Neural crest cell (in vitro differentiated cells): ENCODE measurements around the gene OSBP2. TPM values are rescaled to one million over a fixed set of nuclear protein-coding genes. Genes with fewer than 3 reads are reported as not detected.

ENCODE experiments used
- DNase-seq: peaks from one replicate; pipeline ENCODE4 v3.0.0; 2021; ENCODE audit warnings: low read depth, mixed read lengths, low spot score
- H3K27ac Mint-ChIP-seq: one replicate; pipeline ENCODE4 v1.8.0; 2021; ENCODE audit warnings: mild to moderate bottlenecking, mixed read lengths; ENCODE audit not compliant: unreplicated experiment
- H3K27me3 Mint-ChIP-seq: 2 replicates; pipeline ENCODE4 v1.8.0; 2021; ENCODE audit warnings: low read depth, mild to moderate bottlenecking, mixed read lengths
- H3K36me3 Mint-ChIP-seq: 2 replicates; pipeline ENCODE4 v1.8.0; 2021; ENCODE audit warnings: low read depth, mild to moderate bottlenecking, mixed read lengths
- H3K4me1 Mint-ChIP-seq: 2 replicates; pipeline ENCODE4 v1.8.0; 2021; ENCODE audit warnings: mixed read lengths
- H3K4me3 Mint-ChIP-seq: one replicate; pipeline ENCODE4 v1.8.0; 2021; ENCODE audit warnings: mild to moderate bottlenecking, mixed read lengths
- H3K9me3 Mint-ChIP-seq: 2 replicates; pipeline ENCODE4 v1.8.0; 2021; ENCODE audit warnings: mixed read lengths
- total RNA-seq: library from RNA; stranded (reverse); gene quantifications from 2 replicates; pipeline ENCODE4 v1.2.1, GENCODE V29; 2021
- TF ChIP-seq, protein P1 (sequence below): fragments of 200-600 bp; sonication (generic); conservative IDR thresholded peaks from 2 replicates; pipeline ENCODE4 v1.5.0; 2021; ENCODE audit warnings: antibody characterized with exemption, mild to moderate bottlenecking

OSBP2 gene
- total RNA-seq, 1 donor from 2014 or later, result 2.8 TPM

DNA sequence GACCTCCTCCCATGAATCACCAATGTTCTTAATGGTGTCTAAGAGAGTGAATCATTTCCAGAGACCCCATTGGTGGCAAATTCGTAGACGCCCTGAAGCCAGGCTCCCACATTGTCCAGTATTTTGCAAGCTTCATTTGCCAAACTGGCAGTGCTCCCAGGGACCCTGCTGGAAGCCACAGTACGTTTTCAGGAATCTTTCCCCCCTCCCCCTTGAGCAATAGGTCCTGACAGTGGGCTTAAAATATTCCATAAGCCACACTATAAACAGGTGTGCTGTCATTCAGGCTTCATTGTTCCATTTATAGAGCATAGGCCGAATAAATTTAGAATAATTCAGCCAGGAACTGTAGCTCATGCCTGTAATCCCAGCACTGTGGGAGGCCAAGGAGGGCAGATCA lies 148.6 kb downstream of the OSBP2 start:
- Mint-ChIP-seq H3K27me3 (peaks cover 2% of the 10 kb centered on the region), H3K27ac (no peak overlapping the region), H3K36me3 (no peaks in the 10 kb centered on the region), H3K4me3 (no peak overlapping the region), H3K9me3 (peaks cover 5% of the 10 kb centered on the region), H3K4me1 (no peaks in the 10 kb centered on the region)
- TF ChIP-seq, protein P1, sequence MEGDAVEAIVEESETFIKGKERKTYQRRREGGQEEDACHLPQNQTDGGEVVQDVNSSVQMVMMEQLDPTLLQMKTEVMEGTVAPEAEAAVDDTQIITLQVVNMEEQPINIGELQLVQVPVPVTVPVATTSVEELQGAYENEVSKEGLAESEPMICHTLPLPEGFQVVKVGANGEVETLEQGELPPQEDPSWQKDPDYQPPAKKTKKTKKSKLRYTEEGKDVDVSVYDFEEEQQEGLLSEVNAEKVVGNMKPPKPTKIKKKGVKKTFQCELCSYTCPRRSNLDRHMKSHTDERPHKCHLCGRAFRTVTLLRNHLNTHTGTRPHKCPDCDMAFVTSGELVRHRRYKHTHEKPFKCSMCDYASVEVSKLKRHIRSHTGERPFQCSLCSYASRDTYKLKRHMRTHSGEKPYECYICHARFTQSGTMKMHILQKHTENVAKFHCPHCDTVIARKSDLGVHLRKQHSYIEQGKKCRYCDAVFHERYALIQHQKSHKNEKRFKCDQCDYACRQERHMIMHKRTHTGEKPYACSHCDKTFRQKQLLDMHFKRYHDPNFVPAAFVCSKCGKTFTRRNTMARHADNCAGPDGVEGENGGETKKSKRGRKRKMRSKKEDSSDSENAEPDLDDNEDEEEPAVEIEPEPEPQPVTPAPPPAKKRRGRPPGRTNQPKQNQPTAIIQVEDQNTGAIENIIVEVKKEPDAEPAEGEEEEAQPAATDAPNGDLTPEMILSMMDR, result no peak
- DNase-seq, result no peak

DNA sequence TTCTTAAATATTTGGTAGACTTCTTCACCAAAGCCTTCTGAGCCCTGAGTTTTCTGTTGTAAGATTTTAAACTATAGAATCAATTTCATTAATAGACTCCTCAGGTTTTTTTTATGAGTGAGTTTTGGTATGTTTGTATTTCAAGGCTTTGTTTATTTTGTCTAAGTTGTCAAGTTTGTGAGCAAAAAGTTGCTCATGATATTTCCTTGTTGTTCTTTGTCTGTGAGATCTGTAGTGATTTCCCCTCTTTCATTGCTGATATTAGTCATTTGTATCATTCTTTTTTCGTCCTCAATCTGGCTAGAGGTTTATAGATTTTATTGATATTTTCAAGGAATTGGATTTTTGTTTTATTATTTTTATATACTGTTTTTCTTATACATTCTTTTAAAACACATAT lies 152.9 kb downstream of the OSBP2 start:
- no peak overlapping the region for H3K4me3 Mint-ChIP-seq
- no peak for DNase-seq
- H3K27ac Mint-ChIP-seq, result no peak overlapping the region
- H3K27me3 Mint-ChIP-seq, result peaks cover 7% of the 10 kb centered on the region
- H3K9me3 Mint-ChIP-seq, result peaks cover 3% of the 10 kb centered on the region
- TF ChIP-seq, protein P1, result no peak
- no peaks in the 10 kb centered on the region for H3K36me3 Mint-ChIP-seq
- H3K4me1 Mint-ChIP-seq, result no peaks in the 10 kb centered on the region

DNA sequence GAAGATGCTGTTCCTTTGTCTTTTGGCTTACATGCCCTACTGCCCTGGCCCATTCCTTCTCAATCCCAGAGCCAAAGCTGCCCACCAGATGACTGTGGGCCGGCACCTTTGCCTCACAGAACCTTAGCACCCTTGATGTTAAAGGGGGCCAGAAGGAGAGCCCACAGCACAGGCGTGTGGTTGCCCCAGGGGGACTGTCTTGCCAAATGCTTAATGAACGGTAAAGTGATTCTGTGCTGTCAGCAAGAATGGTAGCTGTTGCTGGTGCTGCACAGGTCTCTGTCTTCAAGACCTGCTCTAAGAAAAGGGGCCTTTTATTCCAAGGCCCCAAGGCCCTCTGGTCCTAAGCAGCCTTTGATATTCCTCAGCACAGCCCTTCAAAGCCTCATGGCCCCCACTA lies 160.6 kb downstream of the OSBP2 start:
- no peak for DNase-seq
- peaks cover 2% of the 10 kb centered on the region for H3K27me3 Mint-ChIP-seq
- TF ChIP-seq, protein P1, result no peak
- no peak overlapping the region for H3K4me3 Mint-ChIP-seq
- H3K4me1 Mint-ChIP-seq, result no peaks in the 10 kb centered on the region
- H3K27ac Mint-ChIP-seq, result no peak overlapping the region
- no peaks in the 10 kb centered on the region for H3K36me3 Mint-ChIP-seq
- peaks cover 6% of the 10 kb centered on the region for H3K9me3 Mint-ChIP-seq

DNA sequence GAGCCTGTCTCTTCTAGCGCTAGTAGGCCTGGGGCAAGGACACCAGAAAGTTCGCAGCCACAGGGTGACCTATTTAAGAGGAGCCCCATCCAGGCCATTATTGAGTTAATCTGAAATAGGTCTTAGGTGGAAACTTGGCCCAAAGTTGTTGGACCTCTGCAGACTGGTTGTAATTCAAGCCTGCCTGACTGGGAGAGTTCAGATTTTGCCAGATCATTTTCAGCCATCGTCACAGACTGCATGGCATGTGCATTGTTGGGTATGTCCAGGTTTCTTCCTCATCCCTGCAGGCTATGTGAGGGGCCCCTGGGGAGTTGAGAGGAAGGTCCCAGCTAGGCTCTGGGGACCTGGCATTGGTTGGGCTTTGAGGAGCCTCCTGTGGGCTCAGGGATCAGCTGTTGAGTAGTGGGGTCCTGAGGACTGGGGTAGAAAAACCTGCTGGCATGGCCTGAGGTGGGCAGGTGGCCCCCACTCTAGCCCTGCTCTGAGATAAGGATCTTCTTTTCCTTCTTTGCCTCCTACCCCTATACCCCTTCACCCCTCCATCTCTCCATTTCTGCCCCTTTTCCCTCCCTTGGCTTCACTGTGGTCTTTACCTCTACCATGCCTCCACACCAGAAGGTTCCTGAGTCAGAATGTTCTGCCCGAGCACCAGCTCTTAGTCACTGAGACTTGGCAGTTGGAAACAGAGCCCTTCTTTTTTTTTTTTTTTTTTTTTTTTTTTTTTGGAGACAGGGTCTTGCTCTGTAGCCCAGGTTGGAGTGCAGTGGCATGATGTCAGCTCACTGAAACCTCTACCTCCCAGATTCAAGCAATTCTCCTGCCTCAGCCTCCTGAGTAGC lies 161.2 kb downstream of the OSBP2 start:
- no peak for DNase-seq
- Mint-ChIP-seq H3K9me3 (peaks cover 6% of the 10 kb centered on the region), H3K27me3 (peaks cover 2% of the 10 kb centered on the region), H3K36me3 (no peaks in the 10 kb centered on the region), H3K4me3 (no peak overlapping the region), H3K4me1 (no peaks in the 10 kb centered on the region), H3K27ac (no peak overlapping the region)
- TF ChIP-seq, protein P1, result no peak

DNA sequence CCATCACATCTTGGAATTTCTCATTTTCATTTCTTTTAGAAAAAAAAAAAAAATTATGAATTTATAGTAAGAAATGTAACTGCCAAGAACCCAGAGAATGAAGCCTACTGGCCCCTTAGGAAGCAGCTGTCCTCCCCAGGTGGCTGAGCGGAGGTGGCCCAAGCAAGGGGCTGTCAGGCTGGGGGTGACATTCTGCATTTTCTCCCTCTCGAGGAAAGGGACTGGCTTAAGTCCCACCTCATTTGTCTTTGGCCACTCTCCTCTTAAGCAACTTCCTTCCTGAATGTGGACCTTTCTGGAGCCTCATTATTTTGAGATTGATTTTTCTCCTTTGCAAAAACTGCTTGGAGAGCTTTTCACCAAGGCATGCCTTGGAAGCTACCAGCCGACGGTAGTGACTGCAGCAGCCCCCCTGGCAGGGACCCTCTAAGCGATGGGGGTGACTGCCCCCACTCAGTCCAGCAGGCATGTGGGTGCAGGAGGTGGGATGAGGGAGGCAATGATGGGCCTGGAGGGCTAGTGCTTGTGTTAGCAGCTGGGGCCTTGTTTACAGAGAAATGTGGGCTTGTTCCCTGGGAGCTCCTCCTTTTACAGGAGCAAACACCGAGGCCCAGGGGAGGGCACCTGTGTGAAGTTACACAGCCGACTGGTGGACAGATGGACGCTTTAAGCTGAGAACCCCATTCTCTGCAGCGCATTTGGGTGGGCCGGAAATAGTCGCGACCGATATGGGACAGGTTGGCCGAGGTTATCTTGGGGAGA lies 162.2 kb downstream of the OSBP2 start:
- Mint-ChIP-seq H3K27ac (no peak overlapping the region), H3K36me3 (no peaks in the 10 kb centered on the region)

More for the DNA sequence above, 162.2 kb downstream of the OSBP2 start:
- TF ChIP-seq, protein P1, result no peak
- Mint-ChIP-seq H3K27me3 (peaks cover 2% of the 10 kb centered on the region), H3K4me3 (no peak overlapping the region), H3K4me1 (no peaks in the 10 kb centered on the region), H3K9me3 (peaks cover 6% of the 10 kb centered on the region)
- no peak for DNase-seq
